Measurements from ENCODE around the gene SLC24A5. TPM values are rescaled to one million over a fixed set of nuclear protein-coding genes. Genes with fewer than 3 reads are reported as not detected.
A peak's percentile ranks its signal among the peaks of the same experiment; 100 is the strongest.

SLC24A5 gene
- total and polyA plus RNA-seq, 8 donors: 0.13 TPM; not detected in 7

- Histone ChIP-seq H3K27me3 (no peaks in the 10 kb centered on the region), H3K36me3 (no peaks in the 10 kb centered on the region), H3K4me3 (no peak overlapping the region), H3K9me3 (no peaks in the 10 kb centered on the region), H3K4me1 (no peaks in the 10 kb centered on the region), H3K27ac (no peak overlapping the region)
- no peak for DNase-seq
- TF ChIP-seq POLR2AphosphoS5 (IDR thresholded peaks at IDR 0.05) (no peak), POLR2A (IDR thresholded peaks at IDR 0.05) (no peak), EP300 (IDR thresholded peaks at IDR 0.05) (no peak)
- TF ChIP-seq, protein P1, sequence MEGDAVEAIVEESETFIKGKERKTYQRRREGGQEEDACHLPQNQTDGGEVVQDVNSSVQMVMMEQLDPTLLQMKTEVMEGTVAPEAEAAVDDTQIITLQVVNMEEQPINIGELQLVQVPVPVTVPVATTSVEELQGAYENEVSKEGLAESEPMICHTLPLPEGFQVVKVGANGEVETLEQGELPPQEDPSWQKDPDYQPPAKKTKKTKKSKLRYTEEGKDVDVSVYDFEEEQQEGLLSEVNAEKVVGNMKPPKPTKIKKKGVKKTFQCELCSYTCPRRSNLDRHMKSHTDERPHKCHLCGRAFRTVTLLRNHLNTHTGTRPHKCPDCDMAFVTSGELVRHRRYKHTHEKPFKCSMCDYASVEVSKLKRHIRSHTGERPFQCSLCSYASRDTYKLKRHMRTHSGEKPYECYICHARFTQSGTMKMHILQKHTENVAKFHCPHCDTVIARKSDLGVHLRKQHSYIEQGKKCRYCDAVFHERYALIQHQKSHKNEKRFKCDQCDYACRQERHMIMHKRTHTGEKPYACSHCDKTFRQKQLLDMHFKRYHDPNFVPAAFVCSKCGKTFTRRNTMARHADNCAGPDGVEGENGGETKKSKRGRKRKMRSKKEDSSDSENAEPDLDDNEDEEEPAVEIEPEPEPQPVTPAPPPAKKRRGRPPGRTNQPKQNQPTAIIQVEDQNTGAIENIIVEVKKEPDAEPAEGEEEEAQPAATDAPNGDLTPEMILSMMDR (IDR thresholded peaks at IDR 0.05): no peak
- WGBS, 5 donors: 57 to 79% (median 61%) methylated on average over 6 of the region's 6 CpGs
- intact Hi-C loops (cut with DNase I; ENCODE audit: low total_unique reads): no loop called here
Observed at GRCh38 chr15:48126667-48127355, 6.0 kb downstream of the SLC24A5 start.

DNA sequence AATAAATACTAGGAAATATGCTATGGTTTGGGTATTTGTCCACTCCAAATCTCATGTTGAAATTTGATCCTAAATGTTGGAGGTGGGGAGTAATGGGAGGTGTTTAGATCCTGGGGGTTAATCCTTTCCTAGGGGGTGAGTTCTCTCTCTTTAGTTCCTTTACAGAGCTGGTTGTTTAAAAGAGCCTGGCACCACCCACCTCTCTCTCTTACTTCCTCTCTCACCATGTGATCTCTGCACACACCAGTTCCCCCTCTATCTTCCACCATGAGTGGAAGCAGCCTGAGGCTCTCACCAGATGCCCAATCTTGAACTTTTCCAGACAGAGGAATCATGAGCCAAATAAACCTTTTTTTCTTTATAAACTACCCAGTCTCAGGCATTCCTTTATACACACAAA is 10.5 kb downstream of the SLC24A5 start:
- no peak overlapping the region for H3K27ac ChIP-seq
- H3K4me3 ChIP-seq: no peak overlapping the region
- DNase-seq: no peak
- H3K27me3 ChIP-seq: no peaks in the 10 kb centered on the region
- H3K9me3 ChIP-seq: no peaks in the 10 kb centered on the region
- intact Hi-C loops (cut with DNase I; ENCODE audit: low total_unique reads): no loop called here
- no peak for TF ChIP-seq EP300 (IDR thresholded peaks at IDR 0.05)
- no peak for TF ChIP-seq POLR2A (IDR thresholded peaks at IDR 0.05)
- TF ChIP-seq POLR2AphosphoS5 (IDR thresholded peaks at IDR 0.05): no peak
- TF ChIP-seq, protein P1 (IDR thresholded peaks at IDR 0.05): no peak
- H3K4me1 ChIP-seq: no peaks in the 10 kb centered on the region
- no peaks in the 10 kb centered on the region for H3K36me3 ChIP-seq

DNA sequence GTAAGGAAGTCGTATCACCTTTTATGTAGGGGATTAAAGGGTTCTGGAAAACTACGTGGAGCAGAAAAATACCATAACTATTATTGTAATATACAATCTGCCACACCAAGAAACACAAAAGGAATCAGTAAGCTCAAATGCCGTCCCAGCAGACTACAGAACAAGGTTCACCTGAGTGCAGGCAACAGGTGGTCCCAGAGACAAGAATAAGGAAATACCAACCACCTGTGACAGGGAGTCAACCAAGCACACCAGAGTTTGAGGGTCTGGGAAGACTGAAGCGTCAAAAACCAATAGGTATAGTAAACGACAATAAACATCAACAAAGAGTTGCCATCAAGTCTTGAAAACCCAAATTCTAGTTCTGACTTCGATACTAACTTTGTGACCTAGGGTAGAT is 12.1 kb downstream of the SLC24A5 start:
- intact Hi-C loops (cut with DNase I; ENCODE audit: low total_unique reads): no loop called here
- no peaks in the 10 kb centered on the region for H3K27me3 ChIP-seq
- no peak for DNase-seq
- WGBS, 5 donors: 83 to 95% (median 92%) methylated on average over 6 of the region's 6 CpGs
- no peak overlapping the region for H3K4me3 ChIP-seq
- no peaks in the 10 kb centered on the region for H3K36me3 ChIP-seq
- H3K4me1 ChIP-seq: no peaks in the 10 kb centered on the region
- H3K27ac ChIP-seq: no peak overlapping the region
- no peak for TF ChIP-seq POLR2A (IDR thresholded peaks at IDR 0.05)
- H3K9me3 ChIP-seq: no peaks in the 10 kb centered on the region

- WGBS, 5 donors: 78 to 96% (median 86%) methylated on average over 1 of the region's 1 CpG
- intact Hi-C loops (cut with DNase I; ENCODE audit: low total_unique reads): no loop called here
- H3K4me3 ChIP-seq: no peak overlapping the region
- no peaks in the 10 kb centered on the region for H3K9me3 ChIP-seq
- H3K4me1 ChIP-seq: peaks cover 0 to 31% (median 3%) of the 10 kb centered on the region in 4 donors
- H3K36me3 ChIP-seq: peaks cover 0 to 3% (median 0%) of the 10 kb centered on the region in 4 donors
- TF ChIP-seq POLR2A (IDR thresholded peaks at IDR 0.05): no peak
- TF ChIP-seq POLR2AphosphoS5 (IDR thresholded peaks at IDR 0.05): no peak
- TF ChIP-seq EP300 (IDR thresholded peaks at IDR 0.05): no peak
- TF ChIP-seq, protein P1 (IDR thresholded peaks at IDR 0.05): no peak
- H3K27me3 ChIP-seq: no peaks in the 10 kb centered on the region
- H3K27ac ChIP-seq: no peak overlapping the region
- DNase-seq: no peak
Observed at GRCh38 chr15:48143856-48144255, 23.1 kb downstream of the SLC24A5 start.

DNA sequence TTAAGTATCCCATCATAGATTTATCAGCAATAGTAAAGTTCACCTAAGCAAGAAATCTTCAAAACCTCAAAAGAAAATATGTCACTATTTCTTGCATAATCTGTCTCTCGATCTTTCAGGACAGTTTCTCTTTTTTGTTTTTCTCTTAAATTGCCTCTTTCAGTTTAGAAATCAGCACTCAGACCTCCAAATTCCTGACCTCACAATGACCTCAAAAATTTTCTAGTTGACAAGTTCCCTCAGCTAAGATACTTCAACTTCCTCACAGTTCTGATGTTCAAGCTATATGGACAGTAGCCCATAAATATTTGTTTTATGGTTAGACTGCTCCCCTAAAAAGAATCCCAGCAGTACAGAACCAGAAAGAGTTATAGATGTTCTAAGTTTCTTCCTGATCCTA is 24.1 kb downstream of the SLC24A5 start:
- TF ChIP-seq EP300 (IDR thresholded peaks at IDR 0.05): no peak
- TF ChIP-seq, protein P1 (IDR thresholded peaks at IDR 0.05): no peak
- H3K27ac ChIP-seq: peak overlapping the region in 1 of 5 donors; percentile 5
- DNase-seq: peak in 1 of 2 donors; percentile 6
- H3K36me3 ChIP-seq: peaks cover 0 to 6% (median 0%) of the 10 kb centered on the region in 4 donors
- intact Hi-C loops (cut with DNase I; ENCODE audit: low total_unique reads): no loop called here
- H3K4me1 ChIP-seq: peaks cover 0 to 31% (median 3%) of the 10 kb centered on the region in 4 donors
- H3K9me3 ChIP-seq: no peaks in the 10 kb centered on the region
- WGBS, 5 donors: 40 to 68% (median 62%) methylated on average over 1 of the region's 1 CpG
- no peaks in the 10 kb centered on the region for H3K27me3 ChIP-seq
- H3K4me3 ChIP-seq: no peak overlapping the region
